Common myeloid progenitor, CD34-positive (primary cell): ENCODE data around the gene PAX5.

ENCODE experiments used
- CTCF ChIA-PET: fragments of 350-600 bp; sonication (Branson Sonifier 250); formaldehyde crosslinking; loops from one replicate; lab custom pipeline; 2021; ENCODE audit warnings: antibody characterized with exemption; lab: Charles Lee
- POLR2A ChIA-PET: fragments of 350-600 bp; sonication (Branson Sonifier 250); formaldehyde crosslinking; loops from one replicate; lab custom pipeline; 2021; ENCODE audit warnings: antibody characterized with exemption; lab: Charles Lee
- DNase-seq, 3 donors: peaks; one replicate each; pipeline versions ENCODE4 v3.0.0 to v3.0.0-alpha.2; 2013
- H3K27ac ChIP-seq, 2 experiments: 1 replicate in 1 of 2; 2 replicates in 1 of 2; pipeline ENCODE4 v1.7.0; 2013; ENCODE audit warnings: inconsistent platforms in 2 of 2, low read length in 2 of 2, mild to moderate bottlenecking in 2 of 2, low read depth in 1 of 2, moderate library complexity in 1 of 2; ENCODE audit not compliant: severe bottlenecking in 2 of 2, insufficient read depth in 1 of 2, poor library complexity in 1 of 2
- H3K27me3 ChIP-seq, 5 experiments: replicated peaks in 2 of 5; 1 replicate in 3 of 5; 2 replicates in 2 of 5; pipeline versions ENCODE4 v1.6.1 to v1.7.0; 2013; ENCODE audit warnings: low read length in 4 of 5, mild to moderate bottlenecking in 2 of 5, moderate library complexity in 2 of 5, inconsistent platforms in 1 of 5; ENCODE audit not compliant: insufficient read depth in 5 of 5, control insufficient read depth in 4 of 5
- H3K36me3 ChIP-seq, 4 experiments: 1 replicate in 2 of 4; 2 replicates in 2 of 4; pipeline versions ENCODE4 v1.6.1 to v1.7.0; 2013; ENCODE audit warnings: low read length in 3 of 4, control low read depth in 1 of 4, mild to moderate bottlenecking in 1 of 4; ENCODE audit not compliant: control insufficient read depth in 4 of 4, insufficient read depth in 4 of 4
- H3K4me1 ChIP-seq, 4 experiments: 1 replicate in 3 of 4; 2 replicates in 1 of 4; pipeline versions ENCODE4 v1.6.1 to v1.7.1; 2013; ENCODE audit warnings: low read length in 3 of 4, mild to moderate bottlenecking in 3 of 4, control low read depth in 1 of 4, inconsistent platforms in 1 of 4, moderate library complexity in 1 of 4; ENCODE audit not compliant: control insufficient read depth in 4 of 4, insufficient read depth in 4 of 4; ENCODE audit errors: control extremely low read depth in 1 of 4
- H3K4me3 ChIP-seq, 7 experiments: 1 replicate in 4 of 7; 2 replicates in 3 of 7; pipeline versions ENCODE4 v1.5.1 to v1.7.0; 2013; ENCODE audit warnings: mild to moderate bottlenecking in 7 of 7, low read length in 6 of 7, moderate library complexity in 6 of 7, inconsistent platforms in 2 of 7, low read depth in 2 of 7, control low read depth in 1 of 7; ENCODE audit not compliant: insufficient read depth in 4 of 7, control insufficient read depth in 1 of 7; ENCODE audit errors: extremely low read depth in 1 of 7
- H3K9me3 ChIP-seq, 5 experiments: 1 replicate in 4 of 5; 2 replicates in 1 of 5; pipeline versions ENCODE4 v1.6.1 to v1.7.1; 2013; ENCODE audit warnings: low read length in 4 of 5, mild to moderate bottlenecking in 2 of 5, inconsistent platforms in 1 of 5, low read depth in 1 of 5, moderate library complexity in 1 of 5; ENCODE audit not compliant: control insufficient read depth in 4 of 5, insufficient read depth in 2 of 5; ENCODE audit errors: control extremely low read depth in 1 of 5
- WGBS: methylation state at CpG from one replicate; pipeline ENCODE4 v1.1.5; 2013; ENCODE audit not compliant: insufficient coverage; 5-methylcytosine and 5-hydroxymethylcytosine counted together

Gene PAX5

DNA sequence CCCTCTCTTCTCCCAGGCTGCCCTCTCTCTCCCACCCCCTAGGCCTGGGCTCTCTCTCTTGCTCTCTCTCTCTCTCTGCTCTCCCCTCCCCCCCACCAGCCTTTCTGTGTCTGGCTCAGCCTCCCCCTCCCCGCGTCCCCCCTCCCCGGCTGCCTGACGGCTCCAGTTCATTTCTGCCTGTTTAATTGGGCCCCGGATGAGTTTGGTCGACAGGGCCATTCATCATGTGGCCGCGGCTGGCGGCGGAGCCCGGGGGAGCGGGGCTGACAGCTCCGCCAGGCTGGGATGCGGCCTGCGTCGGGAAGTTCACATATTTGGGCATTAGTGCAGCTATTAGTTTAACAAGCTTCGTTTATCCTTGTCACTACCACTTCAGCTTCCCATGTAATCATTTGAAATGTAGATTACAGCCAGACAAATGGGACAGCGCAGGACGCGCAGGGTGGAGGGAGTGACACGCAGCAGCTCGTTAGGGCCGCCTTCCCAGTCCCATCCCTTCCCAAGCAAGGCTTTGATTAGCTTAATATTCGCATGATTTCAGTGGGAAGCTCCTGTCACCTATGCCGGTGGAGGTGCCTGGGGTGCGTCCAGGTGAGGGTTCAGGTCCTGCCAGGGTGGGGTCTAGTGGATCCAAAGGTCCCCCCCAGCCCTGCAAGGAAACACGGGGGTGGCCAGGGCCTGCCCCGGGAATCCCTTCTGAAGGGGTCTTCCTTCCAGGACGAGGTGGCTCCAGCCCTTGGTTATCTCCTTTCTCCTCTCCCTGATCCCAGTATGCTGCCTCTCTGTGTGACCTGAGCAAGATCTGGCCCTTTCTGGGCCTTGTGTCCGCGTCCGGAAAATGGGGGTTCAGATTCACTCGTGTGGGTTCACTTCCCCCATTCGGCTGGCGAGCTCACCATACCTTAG, 214.8 kb downstream of the PAX5 start:
- ChIA-PET CTCF (interaction anchor here (0.7 to 1.7 kb wide), 3 partner anchors 9 to 53 kb away, joined by 3 to 4 read pairs (median 3); no protein-coding TSS in a partner anchor), POLR2A (no interaction called here)
- H3K27me3 ChIP-seq, result no peaks in the 10 kb centered on the region
- H3K27ac ChIP-seq, result no peak overlapping the region
- WGBS, result 57% methylated on average over 25 of the region's 35 CpGs
- peak in 2 of 3 donors; percentile 49 to 56 for DNase-seq
- H3K9me3 ChIP-seq, result no peaks in the 10 kb centered on the region
- H3K36me3 ChIP-seq, result no peaks in the 10 kb centered on the region
- peaks cover 0 to 15% (median 6%) of the 10 kb centered on the region in 4 experiments for H3K4me1 ChIP-seq
- peak overlapping the region in 2 of 7 experiments; percentile 65 to 68 for H3K4me3 ChIP-seq

DNA sequence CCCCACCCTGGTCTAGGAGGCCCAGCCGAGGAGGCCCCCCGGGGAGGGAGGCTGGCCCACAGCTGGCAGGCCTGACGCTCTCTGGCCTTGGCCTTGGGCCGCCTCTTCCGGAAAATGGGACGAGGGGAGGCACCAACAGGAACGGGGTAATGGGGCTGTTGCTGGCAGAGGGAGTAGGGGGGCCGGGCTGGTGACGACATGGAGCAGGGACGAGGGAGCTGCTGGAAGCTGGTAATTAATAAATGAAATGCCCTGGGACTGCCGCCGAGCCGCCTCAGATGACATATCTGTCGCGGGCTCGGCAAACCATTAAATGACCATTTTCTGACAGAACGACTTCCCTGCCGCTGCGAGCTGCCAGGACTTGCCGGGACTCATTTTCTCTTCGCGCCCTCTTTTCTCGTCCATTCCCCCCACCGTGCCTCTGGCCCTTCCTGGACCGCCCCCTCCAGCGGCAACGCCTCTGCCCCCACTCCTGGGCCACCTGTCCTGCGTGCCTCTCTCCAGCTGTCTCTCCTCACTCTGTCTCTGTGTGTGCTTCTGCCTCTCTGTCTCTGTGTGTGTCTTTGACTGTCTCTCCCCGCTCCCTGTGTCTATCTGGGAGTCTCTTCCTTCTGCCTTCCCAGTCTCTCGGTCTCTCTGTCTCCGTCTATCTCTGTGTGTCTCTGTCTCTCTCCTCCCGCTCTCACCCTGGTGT, 215.7 kb downstream of the PAX5 start:
- CTCF ChIA-PET, result interaction anchor here (0.7 to 1.7 kb wide), 2 partner anchors 8 to 19 kb away, joined by 3 to 4 read pairs; no protein-coding TSS in a partner anchor
- no peaks in the 10 kb centered on the region for H3K36me3 ChIP-seq
- peak overlapping the region in 4 of 7 experiments; percentile 12 to 68 (median 62) for H3K4me3 ChIP-seq
- no peaks in the 10 kb centered on the region for H3K9me3 ChIP-seq
- H3K27me3 ChIP-seq, result no peaks in the 10 kb centered on the region
- POLR2A ChIA-PET, result no interaction called here
- peaks cover 0 to 15% (median 7%) of the 10 kb centered on the region in 4 experiments for H3K4me1 ChIP-seq
- peak in 2 of 3 donors; percentile 24 to 37 for DNase-seq
- H3K27ac ChIP-seq, result no peak overlapping the region
- 34% methylated on average over 31 of the region's 32 CpGs for WGBS

DNA sequence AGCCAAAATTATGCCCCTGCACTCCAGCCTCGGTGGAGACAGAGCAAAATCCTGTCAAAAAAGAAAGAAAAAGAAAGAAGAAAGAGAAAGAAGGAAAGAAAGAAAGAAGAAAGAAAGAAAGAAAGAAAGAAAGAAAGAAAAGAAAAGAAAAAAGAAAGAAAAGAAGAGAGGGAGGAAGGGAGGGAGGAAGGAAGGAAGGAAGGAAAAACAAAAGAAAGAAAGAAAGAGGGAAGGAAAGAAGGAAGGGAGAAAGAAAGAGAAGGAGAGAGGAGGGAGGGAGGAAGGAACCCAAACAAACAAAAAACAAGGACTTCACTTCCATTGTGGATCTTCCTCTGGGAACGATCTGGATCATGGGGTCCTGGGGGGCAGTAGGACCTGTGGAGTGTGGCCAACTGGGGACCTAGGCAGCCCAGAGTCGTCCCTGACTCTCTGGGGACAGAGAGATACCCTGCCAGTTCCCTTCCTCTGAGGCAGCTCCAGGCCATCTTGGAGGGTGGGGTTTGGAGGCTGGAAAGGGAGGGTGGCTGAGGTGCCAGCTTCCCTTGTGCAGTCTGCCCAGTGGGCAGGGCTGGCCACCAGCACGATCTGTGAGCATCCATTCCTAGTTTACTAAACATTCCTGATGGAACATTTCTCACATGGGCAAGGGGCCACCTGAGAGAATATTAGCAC, 216.8 kb downstream of the PAX5 start:
- no peak for DNase-seq
- H3K4me1 ChIP-seq, result peaks cover 0 to 15% (median 9%) of the 10 kb centered on the region in 4 experiments
- POLR2A ChIA-PET, result no interaction called here
- no peaks in the 10 kb centered on the region for H3K36me3 ChIP-seq
- CTCF ChIA-PET, result no interaction called here
- H3K9me3 ChIP-seq, result peaks cover 0 to 2% (median 0%) of the 10 kb centered on the region in 5 experiments
- 86% methylated on average over 2 of the region's 4 CpGs for WGBS
- no peak overlapping the region for H3K4me3 ChIP-seq
- no peak overlapping the region for H3K27ac ChIP-seq
- H3K27me3 ChIP-seq, result no peaks in the 10 kb centered on the region

DNA sequence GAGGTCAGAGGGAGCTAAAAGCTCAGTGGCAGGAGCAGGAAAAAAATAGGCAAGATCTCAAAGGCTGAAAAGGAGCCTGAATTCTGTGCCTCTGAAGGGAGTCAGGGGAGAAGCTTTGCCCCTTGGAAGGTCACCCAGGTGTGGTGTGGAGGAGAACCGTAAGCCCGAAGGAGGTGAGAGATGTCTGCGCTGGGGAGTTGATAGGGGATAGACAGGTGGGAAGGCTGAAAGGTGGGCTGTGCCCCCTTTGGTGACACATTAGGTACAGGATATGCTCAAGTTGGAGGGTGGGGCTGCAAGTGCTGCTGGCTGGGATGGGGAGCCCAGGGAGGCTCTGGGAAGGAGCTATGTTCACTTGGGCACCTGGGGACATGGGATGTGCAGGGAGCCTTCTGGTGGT, 217.7 kb downstream of the PAX5 start:
- no peak overlapping the region for H3K27ac ChIP-seq
- H3K27me3 ChIP-seq, result no peaks in the 10 kb centered on the region
- CTCF ChIA-PET, result no interaction called here
- H3K36me3 ChIP-seq, result no peaks in the 10 kb centered on the region
- POLR2A ChIA-PET, result no interaction called here
- no peak for DNase-seq
- 80% methylated on average over 1 of the region's 3 CpGs for WGBS
- peaks cover 0 to 3% (median 0%) of the 10 kb centered on the region in 5 experiments for H3K9me3 ChIP-seq
- peaks cover 0 to 15% (median 9%) of the 10 kb centered on the region in 4 experiments for H3K4me1 ChIP-seq
- H3K4me3 ChIP-seq, result no peak overlapping the region

DNA sequence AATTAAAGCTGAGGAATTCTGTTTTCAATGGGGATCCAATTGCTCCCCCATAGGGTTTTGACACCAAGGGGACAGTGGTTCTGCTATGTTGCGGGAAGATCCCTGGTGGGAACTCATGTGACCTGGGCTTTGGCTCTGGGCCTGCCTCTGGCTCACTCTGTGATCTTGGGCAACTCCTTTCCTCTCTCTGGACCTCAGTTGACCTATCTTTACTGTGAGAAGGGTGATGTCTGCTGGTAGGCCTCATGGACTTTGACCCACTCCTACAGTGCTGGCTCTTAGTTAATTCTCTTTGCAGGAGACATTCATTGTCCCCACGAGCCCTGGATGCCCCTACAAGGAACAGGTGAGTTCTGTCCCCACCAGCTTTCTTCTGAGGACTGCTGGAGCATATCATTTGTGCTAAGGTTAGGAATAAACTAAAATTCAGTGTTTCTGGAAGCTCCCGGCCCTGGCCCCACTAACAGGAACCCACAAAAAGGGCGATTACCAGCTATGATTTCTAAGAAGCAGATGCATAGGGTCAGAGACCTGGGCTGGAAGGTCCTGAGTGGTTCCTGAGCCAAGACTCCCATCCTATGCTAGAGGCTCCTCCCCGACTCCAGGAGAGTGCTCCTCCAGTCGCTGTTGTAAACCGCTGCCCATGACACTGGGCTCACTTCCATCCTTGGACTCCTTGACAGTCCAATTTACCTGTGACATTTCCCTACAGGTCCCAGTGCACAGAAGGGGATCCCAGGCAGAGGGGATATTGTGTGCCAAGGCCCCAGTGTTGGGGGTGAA, 218.3 kb downstream of the PAX5 start:
- 94% methylated on average over 6 of the region's 7 CpGs for WGBS

DNA sequence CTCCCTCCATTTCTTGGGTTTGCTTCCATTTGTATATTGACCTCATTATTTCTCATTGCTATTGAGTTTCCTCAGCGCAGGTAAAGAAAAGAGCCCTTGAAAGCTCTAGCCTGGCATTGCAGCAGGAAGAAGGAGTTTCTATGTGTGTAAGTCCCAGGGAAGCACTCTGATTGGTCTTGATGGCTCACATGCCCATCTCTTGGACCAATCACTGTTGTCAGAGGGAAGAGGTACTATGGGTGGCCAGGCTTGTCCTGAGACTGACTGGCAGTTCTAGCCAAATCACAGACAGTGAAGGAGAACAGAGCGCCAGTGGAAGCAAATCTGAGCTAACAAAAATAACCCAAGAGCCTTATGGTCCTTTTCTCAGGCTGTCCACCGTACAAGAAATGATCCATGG, 219.0 kb downstream of the PAX5 start:
- no peaks in the 10 kb centered on the region for H3K36me3 ChIP-seq
- H3K27ac ChIP-seq, result no peak overlapping the region
- no peak overlapping the region for H3K4me3 ChIP-seq
- CTCF ChIA-PET, result interaction anchor here (1.1 kb wide), 1 partner anchor 15 kb away, joined by 3 read pairs; no protein-coding TSS in a partner anchor
- POLR2A ChIA-PET, result no interaction called here
- WGBS, result 100% methylated on average over 1 of the region's 3 CpGs
- H3K9me3 ChIP-seq, result peaks cover 0 to 3% (median 0%) of the 10 kb centered on the region in 5 experiments
- no peaks in the 10 kb centered on the region for H3K27me3 ChIP-seq
- peaks cover 3 to 15% (median 11%) of the 10 kb centered on the region in 4 experiments for H3K4me1 ChIP-seq
- no peak for DNase-seq

More for the DNA sequence above, 218.3 kb downstream of the PAX5 start:
- ChIA-PET CTCF (interaction anchor here (1.1 kb wide), 1 partner anchor 16 kb away, joined by 3 read pairs; no protein-coding TSS in a partner anchor), POLR2A (no interaction called here)
- Histone ChIP-seq H3K27ac (no peak overlapping the region), H3K4me1 (peaks cover 0 to 15% (median 9%) of the 10 kb centered on the region in 4 experiments), H3K9me3 (peaks cover 0 to 3% (median 0%) of the 10 kb centered on the region in 5 experiments), H3K4me3 (no peak overlapping the region), H3K27me3 (no peaks in the 10 kb centered on the region), H3K36me3 (no peaks in the 10 kb centered on the region)
- DNase-seq, result no peak
